Mesendoderm (in vitro differentiated cells): Measurements from ENCODE around the gene EXOSC9.

ENCODE experiments used
- DNase-seq: peaks from one replicate; pipeline ENCODE4 v3.0.0; 2013
- H2AK5ac ChIP-seq: 2 replicates; pipeline ENCODE4 v1.6.1; 2013; ENCODE audit warnings: low read length, inconsistent platforms
- H2BK120ac ChIP-seq: 2 replicates; pipeline ENCODE4 v1.6.1; 2013; ENCODE audit warnings: low read depth, mild to moderate bottlenecking, low read length, moderate library complexity, mixed read lengths
- H2BK15ac ChIP-seq: replicated peaks from 2 replicates; pipeline ENCODE4 v1.6.1; 2013; ENCODE audit warnings: low read depth, mild to moderate bottlenecking, moderate library complexity
- H2BK5ac ChIP-seq: 2 replicates; pipeline ENCODE4 v1.6.1; 2013; ENCODE audit warnings: low read length, inconsistent platforms
- H3K18ac ChIP-seq: 2 replicates; pipeline ENCODE4 v1.6.1; 2013; ENCODE audit warnings: mild to moderate bottlenecking, low read length, mixed read lengths
- H3K23ac ChIP-seq: one replicate; pipeline ENCODE4 v1.6.1; 2013; ENCODE audit warnings: low read length
- H3K27ac ChIP-seq: 2 replicates; pipeline ENCODE4 v1.5.1; 2013; ENCODE audit warnings: low read depth, mild to moderate bottlenecking, inconsistent platforms, low read length, moderate library complexity
- H3K27me3 ChIP-seq: 2 replicates; pipeline ENCODE4 v1.6.1; 2013; ENCODE audit warnings: low read length, control low read depth, mild to moderate bottlenecking, inconsistent platforms; ENCODE audit not compliant: insufficient read depth, poor library complexity
- H3K36me3 ChIP-seq: 2 replicates; pipeline ENCODE4 v1.6.1; 2013; ENCODE audit warnings: low read length, inconsistent platforms; ENCODE audit not compliant: control insufficient read depth, insufficient read depth
- H3K4ac ChIP-seq: one replicate; pipeline ENCODE4 v1.6.1; 2013; ENCODE audit warnings: low read depth, mild to moderate bottlenecking, low read length, moderate library complexity
- H3K4me1 ChIP-seq: 2 replicates; pipeline ENCODE4 v1.6.1; 2013; ENCODE audit warnings: low read depth, low read length, inconsistent platforms; ENCODE audit not compliant: control insufficient read depth
- H3K4me2 ChIP-seq: 2 replicates; pipeline ENCODE4 v1.6.1; 2013; ENCODE audit warnings: low read length
- H3K4me3 ChIP-seq: 2 replicates; pipeline ENCODE4 v1.5.1; 2013; ENCODE audit warnings: mild to moderate bottlenecking, low read length
- H3K56ac ChIP-seq: one replicate; pipeline ENCODE4 v1.6.1; 2013; ENCODE audit warnings: low read length
- H3K79me1 ChIP-seq: 2 replicates; pipeline ENCODE4 v1.6.1; 2013; ENCODE audit warnings: low read length, inconsistent platforms
- H3K79me2 ChIP-seq: 2 replicates; pipeline ENCODE4 v1.6.1; 2013; ENCODE audit warnings: mild to moderate bottlenecking, low read length; ENCODE audit not compliant: control insufficient read depth, insufficient read depth
- H3K9ac ChIP-seq: 2 replicates; pipeline ENCODE4 v1.6.1; 2013; ENCODE audit warnings: low read length, inconsistent platforms
- H4K5ac ChIP-seq: one replicate; pipeline ENCODE4 v1.6.1; 2013; ENCODE audit warnings: low read length
- H4K8ac ChIP-seq: one replicate; pipeline ENCODE4 v1.6.1; 2013; ENCODE audit warnings: low read depth, mild to moderate bottlenecking, control low read depth, low read length, moderate library complexity
- WGBS: extraction: QIAGEN DNeasy Blood & Tissue Kit; methylation state at CpG from one replicate; pipeline ENCODE4 v1.1.7; 2013; ENCODE audit warnings: low lambda C conversion rate, missing lambda C conversion rate; ENCODE audit not compliant: insufficient coverage; ENCODE audit errors: extremely low coverage; 5-methylcytosine and 5-hydroxymethylcytosine counted together

The EXOSC9 gene

DNA sequence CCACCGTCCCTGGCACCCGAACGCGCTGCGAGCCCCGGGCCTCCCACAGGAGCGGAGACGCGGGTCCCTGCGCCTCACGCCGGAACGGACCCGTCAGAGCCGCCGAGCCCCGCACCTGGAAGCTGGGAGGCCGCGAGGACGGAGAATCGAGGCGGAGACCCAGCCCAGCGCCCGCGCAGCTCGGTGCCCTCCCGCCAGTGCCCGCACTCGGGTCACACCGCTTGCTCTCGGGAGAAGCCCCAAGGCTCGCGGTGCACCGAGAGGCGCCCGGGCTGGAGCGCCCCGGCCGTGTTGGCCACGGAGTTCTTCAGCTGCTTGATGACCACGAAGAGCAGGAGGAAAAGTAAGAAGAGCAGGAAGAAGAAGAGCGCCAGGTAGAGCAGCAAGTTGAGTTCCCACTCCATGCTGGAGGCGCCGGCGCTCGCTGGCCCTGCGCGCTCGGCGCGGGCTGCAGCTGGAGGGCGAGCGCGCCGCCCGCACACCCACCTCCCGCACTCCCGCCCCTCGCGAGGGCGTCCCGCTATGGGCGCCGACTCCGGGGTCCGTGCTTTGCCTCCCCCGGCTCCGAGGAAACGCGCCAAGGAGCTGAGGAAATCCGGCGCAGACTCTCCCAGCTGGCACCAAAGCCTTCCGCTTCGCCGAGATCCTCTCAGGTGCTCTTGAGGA is 36.3 kb upstream of the EXOSC9 start, which contains the start of gene SMIM43:
Gene SMIM43 (minus strand): TSS at position 463 of the 666 bp plus-strand sequence. CDS start 59 bp downstream, at position 404.
- Histone ChIP-seq H4K8ac (no peak within 1 kb of the TSS), H3K56ac (peak within 1 kb of the TSS; percentile 72), H3K27me3 (peaks cover 38% of the 10 kb centered on the region), H2AK5ac (no peak within 1 kb of the TSS), H3K18ac (no peak within 1 kb of the TSS), H3K4me2 (peak within 1 kb of the TSS; percentile 92), H4K5ac (no peak within 1 kb of the TSS), H3K4me3 (peak within 1 kb of the TSS; percentile 36), H3K9ac (peak within 1 kb of the TSS; percentile 56), H3K23ac (no peak within 1 kb of the TSS), H2BK15ac (no peak within 1 kb of the TSS), H3K36me3 (no peaks in the 10 kb centered on the region), H2BK120ac (no peak within 1 kb of the TSS), H3K4ac (no peak within 1 kb of the TSS), H3K4me1 (no peaks in the 10 kb centered on the region), H3K79me1 (no peaks in the 10 kb centered on the region), H2BK5ac (no peak within 1 kb of the TSS), H3K27ac (no peak within 1 kb of the TSS), H3K79me2 (no peaks in the 10 kb centered on the region)
- no CpG with 5 or more reads among the region's 75 CpGs for WGBS
- peak; percentile 38 for DNase-seq

DNA sequence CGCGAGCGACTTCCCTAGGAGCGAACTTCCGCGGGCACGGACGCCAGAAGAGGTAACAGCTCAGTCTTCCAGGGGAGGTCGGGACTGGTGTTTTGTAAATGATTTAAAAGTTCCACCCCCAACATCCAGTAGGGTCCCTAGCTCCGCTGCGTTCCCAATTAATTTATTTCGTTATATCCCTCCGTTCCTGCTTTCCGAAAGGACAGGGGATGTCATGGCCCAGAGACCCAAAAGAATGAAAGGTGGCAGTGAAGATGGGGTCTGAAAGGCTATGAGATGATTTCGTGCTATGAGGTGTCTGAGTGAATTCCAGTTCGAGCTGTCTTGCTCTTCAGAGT is 35.8 kb upstream of the EXOSC9 start:
- no peak overlapping the region for H4K8ac ChIP-seq
- WGBS = no CpG with 5 or more reads among the region's 16 CpGs
- peak overlapping the region; percentile 56 for H3K9ac ChIP-seq
- H3K4me3 ChIP-seq = peak overlapping the region; percentile 36
- no peak overlapping the region for H2BK5ac ChIP-seq
- peak overlapping the region; percentile 92 for H3K4me2 ChIP-seq
- no peaks in the 10 kb centered on the region for H3K79me2 ChIP-seq
- H3K27ac ChIP-seq = no peak overlapping the region
- no peaks in the 10 kb centered on the region for H3K79me1 ChIP-seq
- peak overlapping the region; percentile 72 for H3K56ac ChIP-seq
- H3K23ac ChIP-seq = no peak overlapping the region
- no peak overlapping the region for H2BK15ac ChIP-seq
- no peaks in the 10 kb centered on the region for H3K4me1 ChIP-seq
- no peaks in the 10 kb centered on the region for H3K36me3 ChIP-seq
- no peak overlapping the region for H3K4ac ChIP-seq
- no peak overlapping the region for H3K18ac ChIP-seq
- H2AK5ac ChIP-seq = no peak overlapping the region
- no peak overlapping the region for H2BK120ac ChIP-seq
- DNase-seq = no peak
- no peak overlapping the region for H4K5ac ChIP-seq
- H3K27me3 ChIP-seq = peaks cover 38% of the 10 kb centered on the region

DNA sequence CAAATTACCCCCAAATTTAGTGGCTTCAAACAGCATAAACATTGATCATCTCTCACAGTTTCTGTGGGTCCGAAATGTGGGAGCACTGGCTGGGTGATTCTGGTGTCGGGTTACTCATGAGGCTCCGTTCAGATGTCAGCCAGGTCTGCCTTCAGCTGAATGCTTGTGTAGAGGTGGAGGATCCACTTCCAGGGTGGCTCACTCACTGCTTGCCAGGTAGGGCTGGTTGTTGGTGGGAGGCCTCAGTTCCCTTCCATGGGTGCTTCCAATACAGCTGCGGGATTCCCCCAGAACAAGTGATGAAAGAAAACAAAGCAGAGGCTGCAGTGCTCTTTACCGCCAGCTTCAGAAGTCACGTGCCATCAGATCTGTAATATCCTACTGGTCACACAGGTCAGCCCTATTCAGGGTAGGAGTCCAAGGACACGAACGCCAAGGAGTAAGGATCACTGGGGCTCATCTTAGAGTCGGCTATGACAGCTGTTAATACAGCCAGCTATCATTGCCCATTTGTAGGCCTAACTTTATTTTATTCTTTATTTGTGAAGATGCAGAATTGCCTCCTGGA is 35.1 kb upstream of the EXOSC9 start:
- Histone ChIP-seq H3K27me3 (peaks cover 38% of the 10 kb centered on the region), H4K5ac (no peak overlapping the region), H3K27ac (no peak overlapping the region), H3K79me2 (no peaks in the 10 kb centered on the region), H3K4ac (no peak overlapping the region), H4K8ac (no peak overlapping the region), H3K23ac (no peak overlapping the region), H3K4me2 (no peak overlapping the region), H2AK5ac (no peak overlapping the region), H3K4me1 (no peaks in the 10 kb centered on the region), H3K56ac (no peak overlapping the region), H3K79me1 (no peaks in the 10 kb centered on the region), H2BK15ac (no peak overlapping the region), H2BK120ac (no peak overlapping the region), H3K9ac (no peak overlapping the region), H3K4me3 (no peak overlapping the region), H3K36me3 (no peaks in the 10 kb centered on the region), H3K18ac (no peak overlapping the region), H2BK5ac (no peak overlapping the region)
- no CpG with 5 or more reads among the region's 9 CpGs for WGBS
- peak; percentile 11 for DNase-seq

DNA sequence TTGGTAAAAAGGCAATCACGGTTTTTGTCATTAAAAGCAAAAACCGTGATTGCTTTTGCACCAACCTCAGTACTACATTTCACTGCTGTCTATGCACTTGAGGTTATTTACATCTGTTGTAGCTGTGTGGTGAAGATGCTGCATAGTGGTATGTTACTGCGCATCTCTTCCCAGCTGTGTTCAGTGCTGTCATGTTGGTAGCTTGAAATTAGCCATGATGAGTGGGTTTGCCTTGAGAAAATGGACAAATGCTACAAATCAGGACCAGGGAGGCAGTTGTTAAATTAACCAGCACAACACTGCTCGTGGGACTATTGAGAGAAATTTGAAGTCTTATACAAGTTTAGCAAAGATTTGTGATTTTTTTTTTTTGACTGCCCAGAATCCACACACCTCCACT is 34.0 kb upstream of the EXOSC9 start:
- WGBS = no CpG with 5 or more reads among the region's 4 CpGs
- H3K18ac ChIP-seq = no peak overlapping the region
- no peak overlapping the region for H3K4me3 ChIP-seq
- no peak overlapping the region for H2BK15ac ChIP-seq
- no peaks in the 10 kb centered on the region for H3K36me3 ChIP-seq
- no peak overlapping the region for H2BK120ac ChIP-seq
- H3K27me3 ChIP-seq = peaks cover 35% of the 10 kb centered on the region
- no peak overlapping the region for H2AK5ac ChIP-seq
- H3K79me1 ChIP-seq = no peaks in the 10 kb centered on the region
- H3K9ac ChIP-seq = no peak overlapping the region
- H4K8ac ChIP-seq = no peak overlapping the region
- no peak overlapping the region for H3K4me2 ChIP-seq
- H3K27ac ChIP-seq = no peak overlapping the region
- no peak overlapping the region for H3K4ac ChIP-seq
- H2BK5ac ChIP-seq = no peak overlapping the region
- no peak for DNase-seq
- no peak overlapping the region for H3K56ac ChIP-seq
- H3K23ac ChIP-seq = no peak overlapping the region
- no peaks in the 10 kb centered on the region for H3K79me2 ChIP-seq
- no peaks in the 10 kb centered on the region for H3K4me1 ChIP-seq
- H4K5ac ChIP-seq = no peak overlapping the region

DNA sequence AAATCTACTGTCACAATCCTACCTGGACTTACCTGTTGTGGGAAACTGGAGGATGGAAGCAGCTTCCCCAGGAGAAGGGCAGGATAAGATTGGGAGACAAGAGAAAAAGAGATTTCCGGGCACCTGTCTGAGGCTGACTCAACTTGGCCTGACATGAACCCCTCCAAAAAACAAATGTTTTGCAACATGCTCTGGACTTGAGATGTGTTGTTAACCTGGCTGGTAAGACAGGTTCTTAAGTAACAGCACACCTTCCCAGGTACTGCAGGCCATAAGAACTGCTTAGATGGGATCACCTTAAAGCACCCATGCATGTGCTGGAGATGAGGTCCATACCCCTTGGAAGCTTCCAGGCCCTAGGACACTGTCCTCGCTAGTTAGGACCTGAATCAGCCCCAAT is 31.8 kb upstream of the EXOSC9 start:
- peaks cover 20% of the 10 kb centered on the region for H3K27me3 ChIP-seq
- no CpG with 5 or more reads among the region's 2 CpGs for WGBS
- no peaks in the 10 kb centered on the region for H3K4me1 ChIP-seq
- H3K4me2 ChIP-seq = no peak overlapping the region
- no peak overlapping the region for H3K9ac ChIP-seq
- no peaks in the 10 kb centered on the region for H3K79me1 ChIP-seq
- no peak overlapping the region for H4K8ac ChIP-seq
- no peak for DNase-seq
- no peak overlapping the region for H3K56ac ChIP-seq
- H3K4ac ChIP-seq = no peak overlapping the region
- H3K4me3 ChIP-seq = no peak overlapping the region
- H3K27ac ChIP-seq = no peak overlapping the region
- no peak overlapping the region for H3K23ac ChIP-seq
- H3K36me3 ChIP-seq = no peaks in the 10 kb centered on the region
- no peak overlapping the region for H2BK15ac ChIP-seq
- H4K5ac ChIP-seq = no peak overlapping the region
- no peaks in the 10 kb centered on the region for H3K79me2 ChIP-seq
- H2BK120ac ChIP-seq = no peak overlapping the region
- no peak overlapping the region for H2BK5ac ChIP-seq
- H3K18ac ChIP-seq = no peak overlapping the region
- H2AK5ac ChIP-seq = no peak overlapping the region

DNA sequence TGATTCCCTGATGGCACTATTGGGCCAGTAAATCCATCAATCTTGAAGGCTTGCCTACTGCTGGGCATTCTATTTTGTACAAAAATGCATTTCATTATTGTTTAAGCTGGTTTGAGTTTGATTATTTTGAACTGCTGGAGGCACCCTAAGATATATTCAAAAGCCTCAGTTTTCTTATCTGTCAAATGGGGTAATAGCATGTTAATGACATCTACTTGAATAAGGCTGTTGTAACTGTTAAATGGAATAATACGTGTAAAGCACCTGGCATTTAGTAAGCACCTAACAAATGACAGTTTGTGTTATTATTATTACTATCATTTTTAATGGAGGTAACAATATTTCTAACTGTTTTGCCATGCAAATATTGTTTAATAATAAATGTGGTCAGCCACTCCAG is 29.3 kb upstream of the EXOSC9 start:
- Histone ChIP-seq H2BK120ac (no peak overlapping the region), H3K4me3 (no peak overlapping the region), H2AK5ac (no peak overlapping the region), H3K9ac (no peak overlapping the region), H3K36me3 (no peaks in the 10 kb centered on the region), H3K4me1 (no peaks in the 10 kb centered on the region), H2BK5ac (no peak overlapping the region), H4K8ac (no peak overlapping the region), H3K4ac (no peak overlapping the region), H4K5ac (no peak overlapping the region), H3K56ac (no peak overlapping the region), H3K4me2 (no peak overlapping the region), H2BK15ac (no peak overlapping the region), H3K27me3 (no peaks in the 10 kb centered on the region), H3K27ac (no peak overlapping the region), H3K18ac (no peak overlapping the region), H3K23ac (no peak overlapping the region), H3K79me2 (no peaks in the 10 kb centered on the region), H3K79me1 (no peaks in the 10 kb centered on the region)
- no peak for DNase-seq
- no CpG with 5 or more reads among the region's 1 CpG for WGBS
